ENCODE measurements around the gene NCKAP1.
A peak's percentile ranks its signal among the peaks of the same experiment; 100 is the strongest.
"Not testable (repeated sequence)": the region's sequence is repeated elsewhere in the genome, so short reads cannot be mapped to it uniquely, and the experiment has no call there.

Gene NCKAP1

DNA sequence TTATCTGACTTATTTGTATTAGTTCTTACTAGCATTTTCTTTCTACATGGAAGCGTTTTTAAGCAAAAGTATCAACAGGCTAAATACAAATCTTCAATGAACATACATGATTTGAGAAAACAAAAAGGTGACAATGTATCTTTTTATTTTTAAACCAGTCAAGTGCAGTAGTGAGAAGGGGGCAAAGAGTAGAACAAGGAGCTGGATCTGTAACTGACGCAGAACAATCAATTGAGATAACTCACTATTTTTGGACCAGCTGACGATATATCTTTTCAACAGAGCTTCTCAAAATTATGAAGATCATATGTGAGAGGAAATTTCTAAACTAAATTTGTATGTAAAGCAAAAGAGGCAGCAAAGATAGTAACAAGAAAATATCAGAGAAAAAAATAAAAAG lies 15.5 kb downstream of the NCKAP1 start:
- no peak for TF ChIP-seq CTCF (conservative IDR thresholded peaks at IDR 0.05; ENCODE audit: low read depth)
- H3K27ac ChIP-seq: no peak overlapping the region
- POLR2A ChIA-PET (ENCODE audit: low non-redundant PET): no interaction called here
- DNase-seq (ENCODE audit: low spot score): no peak
- CTCF ChIA-PET: no interaction called here

DNA sequence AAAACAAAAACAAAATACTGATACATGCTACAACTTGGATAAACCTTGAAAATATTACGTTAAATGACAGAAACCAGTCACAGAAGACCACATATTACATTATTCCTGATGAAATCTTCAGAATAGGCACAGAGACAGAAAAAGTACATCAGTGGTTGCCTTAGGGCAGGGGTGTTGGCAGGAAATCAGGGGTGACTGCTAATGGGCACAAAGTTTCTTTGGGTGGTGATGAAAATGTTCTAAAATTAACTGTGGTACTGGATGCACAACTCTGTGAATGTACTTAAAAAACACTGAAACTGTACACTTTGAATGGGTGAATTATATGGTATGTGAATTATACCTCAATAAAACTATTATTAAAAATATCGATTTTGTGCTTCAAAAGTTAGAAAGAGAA lies 16.6 kb downstream of the NCKAP1 start:
- ChIA-PET CTCF (no interaction called here), POLR2A (ENCODE audit: low non-redundant PET) (no interaction called here)
- no peak overlapping the region for H3K27ac ChIP-seq
- TF ChIP-seq CTCF (conservative IDR thresholded peaks at IDR 0.05; ENCODE audit: low read depth): no peak
- DNase-seq (ENCODE audit: low spot score): no peak

GRCh38 chr2:183019718-183020442 lies 18.4 kb downstream of the NCKAP1 start:
- peak; percentile 62 for DNase-seq (ENCODE audit: low spot score)
- CTCF ChIA-PET: interaction anchor here (0.6 kb wide), 1 partner anchor 10 kb away, joined by 4 read pairs; no protein-coding TSS in a partner anchor
- TF ChIP-seq CTCF (conservative IDR thresholded peaks at IDR 0.05; ENCODE audit: low read depth): no peak
- POLR2A ChIA-PET (ENCODE audit: low non-redundant PET): no interaction called here
- peak overlapping the region; percentile 47; the same call in 1 of the 2 replicates for H3K27ac ChIP-seq

GRCh38 chr2:183017845-183018244 lies 20.4 kb downstream of the NCKAP1 start:
- CTCF ChIA-PET: interaction anchor here (0.6 kb wide), 1 partner anchor 26 kb away, joined by 4 read pairs; no protein-coding TSS in a partner anchor
- POLR2A ChIA-PET (ENCODE audit: low non-redundant PET); H3K27ac ChIP-seq; DNase-seq (ENCODE audit: low spot score): not testable (repeated sequence)

DNA sequence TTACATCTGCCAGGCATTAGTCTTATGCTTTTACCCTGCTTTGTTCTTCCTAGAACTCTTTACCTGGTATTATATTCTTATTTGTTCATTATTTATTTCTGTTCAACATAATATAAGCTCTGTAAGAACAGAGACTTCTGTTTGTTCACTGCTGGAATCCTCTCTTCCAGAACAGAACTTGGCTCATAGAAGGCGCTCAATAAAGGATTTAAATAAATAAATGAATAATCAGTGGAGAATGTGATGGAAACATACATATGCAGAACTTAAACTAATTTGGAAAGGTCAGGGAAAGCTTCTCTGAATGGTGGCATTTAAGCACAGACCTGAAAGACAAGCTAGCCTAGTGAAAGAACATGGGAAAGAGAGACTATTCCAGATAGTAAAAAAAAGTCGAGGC lies 24.3 kb downstream of the NCKAP1 start:
- no peak for DNase-seq (ENCODE audit: low spot score)
- POLR2A ChIA-PET (ENCODE audit: low non-redundant PET): no interaction called here
- H3K27ac ChIP-seq: no peak overlapping the region
- CTCF ChIA-PET: no interaction called here
- no peak for TF ChIP-seq CTCF (conservative IDR thresholded peaks at IDR 0.05; ENCODE audit: low read depth)

DNA sequence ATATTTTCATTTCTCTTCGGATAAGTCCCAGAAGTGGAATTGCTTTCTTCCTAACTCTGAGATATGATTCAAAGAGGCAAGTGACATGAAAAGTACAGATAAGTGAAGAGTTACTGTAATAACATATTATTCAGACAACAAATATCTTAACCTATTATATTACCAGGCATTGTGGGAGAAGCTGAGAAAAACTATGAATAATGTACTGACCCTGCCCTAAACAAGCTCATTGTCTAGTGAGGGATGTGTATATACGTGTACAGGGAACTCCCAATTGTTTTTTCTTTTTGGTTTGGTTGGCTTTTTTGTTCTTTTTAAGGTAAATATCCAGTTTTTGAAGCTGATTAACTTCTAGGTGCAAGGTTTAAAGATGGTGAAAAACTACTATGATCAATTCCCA lies 26.5 kb downstream of the NCKAP1 start:
- POLR2A ChIA-PET (ENCODE audit: low non-redundant PET): no interaction called here
- CTCF ChIA-PET: interaction anchor here (0.8 kb wide), 1 partner anchor 14 kb away, joined by 3 read pairs; no protein-coding TSS in a partner anchor
- no peak overlapping the region for H3K27ac ChIP-seq
- no peak for TF ChIP-seq CTCF (conservative IDR thresholded peaks at IDR 0.05; ENCODE audit: low read depth)
- DNase-seq (ENCODE audit: low spot score): no peak

- ChIA-PET POLR2A (ENCODE audit: low non-redundant PET) (no interaction called here), CTCF (no interaction called here)
- peak; percentile 4 for DNase-seq (ENCODE audit: low spot score)
- TF ChIP-seq CTCF (conservative IDR thresholded peaks at IDR 0.05; ENCODE audit: low read depth): no peak
- H3K27ac ChIP-seq: no peak overlapping the region
Observed at GRCh38 chr2:183010112-183010511, 28.1 kb downstream of the NCKAP1 start.

Data from RWPE1 (cell line).